SJSA1 (cell line): ENCODE data around the gene OR10C1. TPM values are rescaled to one million over a fixed set of nuclear protein-coding genes. Genes with fewer than 3 reads are reported as not detected.
"Not testable (repeated sequence)": the region's sequence is repeated elsewhere in the genome, so short reads cannot be mapped to it uniquely, and the experiment has no call there.

ENCODE experiments used
- DNase-seq, 2 experiments: peaks; one replicate each; pipeline ENCODE4 v3.0.0-alpha.2; 2015 to 2020; ENCODE audit warnings: low spot score in 2 of 2, low read depth in 1 of 2
- H3K27ac ChIP-seq: fragments of 250-450 bp; sonication (Bioruptor Pico); 2 replicates; pipeline ENCODE4 v1.5.1; 2020; ENCODE audit warnings: mild to moderate bottlenecking, moderate library complexity
- H3K27me3 ChIP-seq: fragments of 250-450 bp; sonication (Bioruptor Pico); replicated peaks from 2 replicates; pipeline ENCODE4 v1.5.1; 2020; ENCODE audit warnings: mild to moderate bottlenecking, moderate library complexity
- H3K36me3 ChIP-seq: fragments of 250-450 bp; sonication (Bioruptor Pico); 2 replicates; pipeline ENCODE4 v1.5.1; 2020; ENCODE audit warnings: mild to moderate bottlenecking
- H3K4me1 ChIP-seq: fragments of 250-450 bp; sonication (Bioruptor Pico); replicated peaks from 2 replicates; pipeline ENCODE4 v1.6.1; 2021; ENCODE audit warnings: mild to moderate bottlenecking
- H3K4me3 ChIP-seq: fragments of 250-450 bp; sonication (Bioruptor Pico); 2 replicates; pipeline ENCODE4 v1.5.1; 2020; ENCODE audit warnings: mild to moderate bottlenecking
- H3K9me3 ChIP-seq: fragments of 250-450 bp; sonication (Bioruptor Pico); replicated peaks from 2 replicates; pipeline ENCODE4 v1.5.1; 2020; ENCODE audit warnings: mild to moderate bottlenecking
- total RNA-seq: library from RNA; depleted of rRNA; stranded (reverse); fragments of >200 nt; shearing (Covaris generic); gene quantifications from 2 replicates; pipeline ENCODE4 v1.2.3, GENCODE V29; 2014; rRNA removed

Gene OR10C1
- not detected in 2 replicates for total RNA-seq

- Histone ChIP-seq H3K27me3 (no peaks in the 10 kb centered on the region), H3K27ac (no peak within 1 kb of the TSS), H3K9me3 (no peaks in the 10 kb centered on the region), H3K4me3 (no peak within 1 kb of the TSS), H3K4me1 (no peaks in the 10 kb centered on the region), H3K36me3 (no peaks in the 10 kb centered on the region)
- DNase-seq, result no peak
Observed at GRCh38 chr6:29439006-29439405, at the start of gene OR10C1. TSS of gene OR10C1 (plus strand) at chr6:29439306. CDS start at chr6:29440016, 710 bp downstream.

GRCh38 chr6:29395331-29395730 lies 43.8 kb upstream of the OR10C1 start, which contains the start of gene OR12D2:
TSS of gene OR12D2 (plus strand) at chr6:29395631. CDS start at chr6:29396700, 1,069 bp downstream.
- no peak for DNase-seq
- H3K9me3 ChIP-seq, result no peaks in the 10 kb centered on the region
- no peaks in the 10 kb centered on the region for H3K27me3 ChIP-seq
- H3K36me3 ChIP-seq, result no peaks in the 10 kb centered on the region
- H3K4me1 ChIP-seq, result no peaks in the 10 kb centered on the region
- no peak within 1 kb of the TSS for H3K4me3 ChIP-seq
- no peak within 1 kb of the TSS for H3K27ac ChIP-seq

- H3K27ac ChIP-seq, result no peak overlapping the region
- no peaks in the 10 kb centered on the region for H3K36me3 ChIP-seq
- H3K4me1 ChIP-seq, result no peaks in the 10 kb centered on the region
- no peak for DNase-seq
- H3K4me3 ChIP-seq, result no peak overlapping the region
- no peaks in the 10 kb centered on the region for H3K27me3 ChIP-seq
- H3K9me3 ChIP-seq, result no peaks in the 10 kb centered on the region
Observed at GRCh38 chr6:29399525-29399924, 39.6 kb upstream of the OR10C1 start.

GRCh38 chr6:29403801-29404200 lies 35.3 kb upstream of the OR10C1 start:
- Histone ChIP-seq H3K27me3 (no peaks in the 10 kb centered on the region), H3K27ac (no peak overlapping the region), H3K9me3 (no peaks in the 10 kb centered on the region), H3K4me3 (no peak overlapping the region), H3K4me1 (no peaks in the 10 kb centered on the region), H3K36me3 (no peaks in the 10 kb centered on the region)
- DNase-seq, result no peak

- no peaks in the 10 kb centered on the region for H3K27me3 ChIP-seq
- H3K9me3 ChIP-seq, result no peaks in the 10 kb centered on the region
- no peaks in the 10 kb centered on the region for H3K4me1 ChIP-seq
- H3K27ac ChIP-seq, result no peak within 1 kb of the TSS
- no peak for DNase-seq
- H3K4me3 ChIP-seq, result no peak within 1 kb of the TSS
- H3K36me3 ChIP-seq, result no peaks in the 10 kb centered on the region
Observed at GRCh38 chr6:29414588-29414987, 24.5 kb upstream of the OR10C1 start, which contains the start of gene OR12D1. TSS of gene OR12D1 (plus strand) at chr6:29414928.

GRCh38 chr6:29419516-29419915 lies 19.6 kb upstream of the OR10C1 start:
- DNase-seq, result no peak
- Histone ChIP-seq H3K36me3 (no peaks in the 10 kb centered on the region), H3K27ac (no peak overlapping the region), H3K27me3 (no peaks in the 10 kb centered on the region), H3K4me3 (no peak overlapping the region), H3K4me1 (no peaks in the 10 kb centered on the region), H3K9me3 (no peaks in the 10 kb centered on the region)

GRCh38 chr6:29424168-29424567 lies 14.9 kb upstream of the OR10C1 start:
- H3K27me3 ChIP-seq, result no peaks in the 10 kb centered on the region; the same call in 1 of the 2 replicates
- no peak overlapping the region for H3K27ac ChIP-seq
- H3K36me3 ChIP-seq, result no peaks in the 10 kb centered on the region
- H3K4me1 ChIP-seq, result no peaks in the 10 kb centered on the region
- H3K4me3 ChIP-seq, result no peak overlapping the region
- no peaks in the 10 kb centered on the region for H3K9me3 ChIP-seq
- DNase-seq, result no peak

- no peak overlapping the region for H3K27ac ChIP-seq
- no peaks in the 10 kb centered on the region; the same call in 1 of the 2 replicates for H3K27me3 ChIP-seq
- no peaks in the 10 kb centered on the region for H3K4me1 ChIP-seq
- no peaks in the 10 kb centered on the region for H3K36me3 ChIP-seq
- H3K4me3 ChIP-seq, result no peak overlapping the region
- no peak for DNase-seq
- H3K9me3 ChIP-seq, result no peaks in the 10 kb centered on the region
Observed at GRCh38 chr6:29424575-29424974, 14.5 kb upstream of the OR10C1 start.

GRCh38 chr6:29425075-29425474 lies 14.0 kb upstream of the OR10C1 start:
- Histone ChIP-seq H3K9me3 (no peaks in the 10 kb centered on the region), H3K4me3 (no peak overlapping the region), H3K27ac (no peak overlapping the region), H3K27me3 (no peaks in the 10 kb centered on the region; the same call in 1 of the 2 replicates), H3K4me1 (no peaks in the 10 kb centered on the region), H3K36me3 (no peaks in the 10 kb centered on the region)
- no peak for DNase-seq

- H3K9me3 ChIP-seq, result no peaks in the 10 kb centered on the region
- H3K27me3 ChIP-seq, result no peaks in the 10 kb centered on the region; the same call in 1 of the 2 replicates
- no peak for DNase-seq
Observed at GRCh38 chr6:29426654-29427053, 12.5 kb upstream of the OR10C1 start.

GRCh38 chr6:29436730-29437129 lies 2.4 kb upstream of the OR10C1 start:
- not testable (repeated sequence) for H3K27ac ChIP-seq, H3K4me1 ChIP-seq, H3K27me3 ChIP-seq, H3K36me3 ChIP-seq, DNase-seq, H3K9me3 ChIP-seq, H3K4me3 ChIP-seq

More at GRCh38 chr6:29426654-29427053, 12.5 kb upstream of the OR10C1 start:
- no peaks in the 10 kb centered on the region for H3K36me3 ChIP-seq
- H3K27ac ChIP-seq, result no peak overlapping the region
- H3K4me1 ChIP-seq, result no peaks in the 10 kb centered on the region
- no peak overlapping the region for H3K4me3 ChIP-seq

- Histone ChIP-seq H3K27me3 (no peaks in the 10 kb centered on the region), H3K27ac (no peak overlapping the region), H3K4me3 (no peak overlapping the region), H3K9me3 (no peaks in the 10 kb centered on the region), H3K4me1 (no peaks in the 10 kb centered on the region), H3K36me3 (no peaks in the 10 kb centered on the region)
- no peak for DNase-seq
Observed at GRCh38 chr6:29442719-29443118, 3.6 kb downstream of the OR10C1 start.

GRCh38 chr6:29444031-29444430 lies 4.9 kb downstream of the OR10C1 start:
- H3K27me3 ChIP-seq, DNase-seq, H3K4me3 ChIP-seq, H3K36me3 ChIP-seq, H3K9me3 ChIP-seq, H3K27ac ChIP-seq, H3K4me1 ChIP-seq: not testable (repeated sequence)

- Histone ChIP-seq H3K36me3 (no peaks in the 10 kb centered on the region), H3K27ac (no peak overlapping the region), H3K9me3 (no peaks in the 10 kb centered on the region), H3K27me3 (no peaks in the 10 kb centered on the region), H3K4me3 (no peak overlapping the region), H3K4me1 (no peaks in the 10 kb centered on the region)
- DNase-seq, result no peak
Observed at GRCh38 chr6:29447670-29448069, 8.6 kb downstream of the OR10C1 start.
